ENCODE data around the gene C1D. TPM values are rescaled to one million over a fixed set of nuclear protein-coding genes. Genes with fewer than 3 reads are reported as not detected.
"Not testable (repeated sequence)": the region's sequence is repeated elsewhere in the genome, so short reads cannot be mapped to it uniquely, and the experiment has no call there.

The C1D gene
- total RNA-seq, 1 experiment from 2014 or later: 43.7 TPM

GRCh38 chr2:68074050-68074449 lies 11.2 kb upstream of the C1D start:
- in situ Hi-C loops (cut with HindIII; ENCODE audit: low pct_unique_long_range_greater_than_20kb, low sequenced_read_pairs): no loop called here
- no peak for DNase-seq (ENCODE audit: low read depth, low spot score)

GRCh38 chr2:68063797-68064646 lies 1.2 kb upstream of the C1D start:
- DNase-seq (ENCODE audit: low read depth, low spot score); in situ Hi-C loops (cut with HindIII; ENCODE audit: low pct_unique_long_range_greater_than_20kb, low sequenced_read_pairs): not testable (repeated sequence)

- in situ Hi-C loops (cut with HindIII; ENCODE audit: low pct_unique_long_range_greater_than_20kb, low sequenced_read_pairs): no loop called here
- DNase-seq (ENCODE audit: low read depth, low spot score): no peak
Observed at GRCh38 chr2:68060652-68061051, 2.2 kb downstream of the C1D start.

GRCh38 chr2:68059784-68060525 lies 2.8 kb downstream of the C1D start:
- DNase-seq (ENCODE audit: low read depth, low spot score): no peak
- in situ Hi-C loops (cut with HindIII; ENCODE audit: low pct_unique_long_range_greater_than_20kb, low sequenced_read_pairs): no loop called here

GRCh38 chr2:68057658-68058396 lies 5.0 kb downstream of the C1D start:
- in situ Hi-C loops (cut with HindIII; ENCODE audit: low pct_unique_long_range_greater_than_20kb, low sequenced_read_pairs): no loop called here
- DNase-seq (ENCODE audit: low read depth, low spot score): peak; percentile 21

GRCh38 chr2:68052717-68053422 lies 9.9 kb downstream of the C1D start:
- in situ Hi-C loops (cut with HindIII; ENCODE audit: low pct_unique_long_range_greater_than_20kb, low sequenced_read_pairs): no loop called here

GRCh38 chr2:68050353-68050752 lies 12.5 kb downstream of the C1D start:
- no peak for DNase-seq (ENCODE audit: low read depth, low spot score)
- in situ Hi-C loops (cut with HindIII; ENCODE audit: low pct_unique_long_range_greater_than_20kb, low sequenced_read_pairs): no loop called here

More at GRCh38 chr2:68052717-68053422, 9.9 kb downstream of the C1D start:
- DNase-seq (ENCODE audit: low read depth, low spot score): no peak

- in situ Hi-C loops (cut with HindIII; ENCODE audit: low pct_unique_long_range_greater_than_20kb, low sequenced_read_pairs): loop anchor here (25.0 kb wide), 2 partner anchors 209 to 309 kb away; no protein-coding TSS in a partner anchor
- DNase-seq (ENCODE audit: low read depth, low spot score): no peak
Observed at GRCh38 chr2:68046642-68047240, 16.1 kb downstream of the C1D start.

GRCh38 chr2:68046224-68046623 lies 16.6 kb downstream of the C1D start:
- in situ Hi-C loops (cut with HindIII; ENCODE audit: low pct_unique_long_range_greater_than_20kb, low sequenced_read_pairs): loop anchor here (25.0 kb wide), 2 partner anchors 209 to 309 kb away; no protein-coding TSS in a partner anchor
- no peak for DNase-seq (ENCODE audit: low read depth, low spot score)

- in situ Hi-C loops (cut with HindIII; ENCODE audit: low pct_unique_long_range_greater_than_20kb, low sequenced_read_pairs): loop anchor here (25.0 kb wide), 2 partner anchors 208 to 308 kb away; no protein-coding TSS in a partner anchor
Observed at GRCh38 chr2:68045342-68045741, 17.5 kb downstream of the C1D start.

GRCh38 chr2:68044099-68044498 lies 18.7 kb downstream of the C1D start:
- in situ Hi-C loops (cut with HindIII; ENCODE audit: low pct_unique_long_range_greater_than_20kb, low sequenced_read_pairs): loop anchor here (25.0 kb wide), 2 partner anchors 207 to 307 kb away; no protein-coding TSS in a partner anchor
- no peak for DNase-seq (ENCODE audit: low read depth, low spot score)

More at GRCh38 chr2:68045342-68045741, 17.5 kb downstream of the C1D start:
- no peak for DNase-seq (ENCODE audit: low read depth, low spot score)

GRCh38 chr2:68043695-68044094 lies 19.1 kb downstream of the C1D start:
- in situ Hi-C loops (cut with HindIII; ENCODE audit: low pct_unique_long_range_greater_than_20kb, low sequenced_read_pairs): loop anchor here (25.0 kb wide), 2 partner anchors 206 to 306 kb away; no protein-coding TSS in a partner anchor

GRCh38 chr2:68043032-68043431 lies 19.8 kb downstream of the C1D start:
- in situ Hi-C loops (cut with HindIII; ENCODE audit: low pct_unique_long_range_greater_than_20kb, low sequenced_read_pairs): loop anchor here (25.0 kb wide), 2 partner anchors 206 to 306 kb away; no protein-coding TSS in a partner anchor
- no peak for DNase-seq (ENCODE audit: low read depth, low spot score)

More at GRCh38 chr2:68043695-68044094, 19.1 kb downstream of the C1D start:
- no peak for DNase-seq (ENCODE audit: low read depth, low spot score)

- no peak for DNase-seq (ENCODE audit: low read depth, low spot score)
- in situ Hi-C loops (cut with HindIII; ENCODE audit: low pct_unique_long_range_greater_than_20kb, low sequenced_read_pairs): loop anchor here (25.0 kb wide), 2 partner anchors 204 to 304 kb away; no protein-coding TSS in a partner anchor
Observed at GRCh38 chr2:68041704-68042245, 21.0 kb downstream of the C1D start.

- DNase-seq (ENCODE audit: low read depth, low spot score): no peak
- in situ Hi-C loops (cut with HindIII; ENCODE audit: low pct_unique_long_range_greater_than_20kb, low sequenced_read_pairs): loop anchor here (25.0 kb wide), 2 partner anchors 203 to 303 kb away; no protein-coding TSS in a partner anchor
Observed at GRCh38 chr2:68040078-68040477, 22.7 kb downstream of the C1D start.

- DNase-seq (ENCODE audit: low read depth, low spot score): no peak
- in situ Hi-C loops (cut with HindIII; ENCODE audit: low pct_unique_long_range_greater_than_20kb, low sequenced_read_pairs): loop anchor here (25.0 kb wide), 2 partner anchors 202 to 302 kb away; no protein-coding TSS in a partner anchor
Observed at GRCh38 chr2:68039317-68039716, 23.5 kb downstream of the C1D start.
